ENCODE measurements around the gene PGAM1. TPM values are rescaled to one million over a fixed set of nuclear protein-coding genes. Genes with fewer than 3 reads are reported as not detected.

Gene PGAM1
- total RNA-seq, 1 experiment from 2014 or later = 412 TPM

DNA sequence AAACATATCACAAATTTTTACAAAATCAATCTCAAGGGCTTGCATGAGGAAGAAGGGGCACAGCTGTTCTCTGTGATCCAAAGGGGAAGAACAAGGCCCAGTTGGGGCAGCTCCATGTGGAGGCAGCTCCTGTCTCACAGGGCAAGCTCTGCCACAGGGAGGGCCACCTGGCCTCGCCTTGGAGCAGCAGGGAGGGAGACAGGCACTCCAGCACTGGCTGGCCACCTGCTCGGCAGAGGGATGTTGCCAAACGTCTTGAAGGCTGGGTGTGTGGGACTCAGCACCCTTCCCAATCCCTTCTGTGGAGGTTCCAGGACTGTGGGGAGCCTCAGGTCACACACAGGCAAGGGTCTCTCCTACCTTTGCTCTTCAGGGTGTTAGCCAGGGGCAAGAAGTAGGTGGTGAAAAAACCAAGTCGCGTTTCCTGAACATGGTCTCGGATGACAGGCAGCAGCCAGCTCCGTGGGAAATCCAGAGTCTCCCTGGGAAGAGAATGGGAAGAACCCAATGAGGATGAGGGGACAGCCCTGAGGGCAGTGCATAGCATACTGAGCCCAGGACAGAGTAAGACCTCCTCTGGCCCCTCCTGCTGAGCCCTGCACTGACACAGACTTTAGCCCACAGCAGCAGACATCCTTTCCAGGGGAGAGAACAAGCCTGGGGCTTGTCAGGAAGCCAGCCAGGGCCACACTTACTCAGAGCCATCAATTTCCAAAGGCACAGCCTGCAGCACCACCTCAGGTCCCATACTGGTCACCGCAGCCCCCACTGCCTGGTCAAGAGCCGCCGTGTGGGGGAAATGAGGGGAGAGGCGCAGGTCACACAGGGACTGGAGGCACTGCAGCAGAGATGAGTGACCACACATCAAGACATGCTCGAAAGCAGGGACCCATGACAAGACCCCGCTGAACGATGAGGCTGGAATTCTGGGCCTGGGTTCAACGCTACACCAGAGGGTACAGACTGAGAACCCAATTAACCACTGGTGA, 46.8 kb upstream of the PGAM1 start:
- Mint-ChIP-seq H3K27me3 (ENCODE audit: insufficient read depth, unreplicated experiment) (no peaks in the 10 kb centered on the region), H3K27ac (ENCODE audit: unreplicated experiment) (no peak overlapping the region), H3K9me3 (ENCODE audit: unreplicated experiment) (no peaks in the 10 kb centered on the region), H3K4me1 (ENCODE audit: low read depth, unreplicated experiment) (no peaks in the 10 kb centered on the region), H3K36me3 (ENCODE audit: insufficient read depth, unreplicated experiment) (peaks cover 26% of the 10 kb centered on the region), H3K4me3 (ENCODE audit: unreplicated experiment) (no peak overlapping the region)
- no peak for TF ChIP-seq CTCF (IDR thresholded peaks at IDR 0.05; ENCODE audit: insufficient read depth in 1 of 2, low read depth in 1 of 2, low read length in 1 of 2, severe bottlenecking in 1 of 2, unreplicated experiment in 1 of 2)
- BruUV-seq (replicated peaks) = no TSS peak
- DNase-seq = no peak
- Histone ChIP-seq H3K36me3 (ENCODE audit: control insufficient read depth, insufficient read depth, low read length) (no peaks in the 10 kb centered on the region), H3K27me3 (replicated peaks; ENCODE audit: control insufficient read depth, insufficient read depth, low read length) (no peaks in the 10 kb centered on the region), H3K4me3 (ENCODE audit: low read depth, low read length) (no peak overlapping the region), H3K9me3 (no peaks in the 10 kb centered on the region), H3K4me1 (no peaks in the 10 kb centered on the region)
- CTCF ChIA-PET = no interaction called here
- intact Hi-C loops (cut with micrococcal nuclease; ENCODE audit: unreplicated experiment) = no loop called here
- POLR2A ChIA-PET = no interaction called here

DNA sequence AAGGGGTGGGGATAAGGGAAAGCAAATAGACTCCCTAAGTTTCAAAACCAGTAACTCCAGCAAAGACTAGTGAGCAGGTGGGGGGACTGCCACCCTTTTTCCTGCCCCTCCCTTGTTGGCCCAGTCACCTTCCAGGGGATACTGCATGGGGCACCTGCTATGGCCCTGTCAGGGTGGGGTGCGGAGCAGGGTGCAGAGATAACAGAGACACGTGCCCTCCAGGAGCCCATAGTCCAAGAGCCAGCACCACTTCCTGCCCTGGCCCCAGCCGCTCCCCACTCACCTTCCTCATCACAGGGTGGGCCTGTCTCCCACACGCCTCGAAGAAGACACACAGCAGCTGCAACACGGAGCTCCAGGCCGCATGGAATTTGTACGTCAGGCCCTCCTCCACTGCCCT, 45.5 kb upstream of the PGAM1 start:
- H3K27ac Mint-ChIP-seq (ENCODE audit: unreplicated experiment) = no peak overlapping the region
- no peaks in the 10 kb centered on the region for H3K4me1 Mint-ChIP-seq (ENCODE audit: low read depth, unreplicated experiment)
- no peak for DNase-seq
- no peaks in the 10 kb centered on the region for H3K4me1 ChIP-seq
- no peaks in the 10 kb centered on the region for H3K9me3 ChIP-seq
- intact Hi-C loops (cut with micrococcal nuclease; ENCODE audit: unreplicated experiment) = no loop called here
- H3K36me3 Mint-ChIP-seq (ENCODE audit: insufficient read depth, unreplicated experiment) = peaks cover 33% of the 10 kb centered on the region
- H3K9me3 Mint-ChIP-seq (ENCODE audit: unreplicated experiment) = no peaks in the 10 kb centered on the region
- no TSS peak for BruUV-seq (replicated peaks)
- ChIA-PET POLR2A (no interaction called here), CTCF (no interaction called here)
- H3K4me3 Mint-ChIP-seq (ENCODE audit: unreplicated experiment) = no peak overlapping the region
- no peaks in the 10 kb centered on the region for H3K27me3 Mint-ChIP-seq (ENCODE audit: insufficient read depth, unreplicated experiment)
- H3K4me3 ChIP-seq (ENCODE audit: low read depth, low read length) = no peak overlapping the region
- H3K36me3 ChIP-seq (ENCODE audit: control insufficient read depth, insufficient read depth, low read length) = no peaks in the 10 kb centered on the region
- H3K27me3 ChIP-seq (replicated peaks; ENCODE audit: control insufficient read depth, insufficient read depth, low read length) = no peaks in the 10 kb centered on the region
- TF ChIP-seq CTCF (IDR thresholded peaks at IDR 0.05; ENCODE audit: insufficient read depth in 1 of 2, low read depth in 1 of 2, low read length in 1 of 2, severe bottlenecking in 1 of 2, unreplicated experiment in 1 of 2) = no peak

DNA sequence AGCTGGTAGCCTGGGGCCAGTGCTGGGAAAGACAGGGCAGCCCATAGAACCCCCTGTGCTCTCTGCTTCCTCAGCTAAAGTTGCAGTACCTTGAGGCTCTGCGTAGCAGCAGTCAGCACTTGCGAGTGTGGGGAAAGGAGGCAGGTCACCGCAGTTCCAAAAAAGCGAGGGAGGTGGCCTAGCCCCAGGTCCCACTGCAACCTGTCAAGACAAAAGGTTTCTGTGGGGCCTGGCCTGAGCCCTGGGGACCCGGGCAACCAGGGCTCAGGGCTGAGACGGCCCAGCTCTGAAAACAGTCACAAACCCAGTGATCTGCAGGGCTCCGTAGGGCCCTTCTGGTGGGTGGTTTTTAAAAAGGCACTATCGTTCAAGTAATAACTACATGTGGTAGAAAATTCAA, 44.4 kb upstream of the PGAM1 start:
- H3K4me3 ChIP-seq (ENCODE audit: low read depth, low read length) = no peak overlapping the region
- ChIA-PET CTCF (no interaction called here), POLR2A (no interaction called here)
- H3K4me1 ChIP-seq = no peaks in the 10 kb centered on the region
- no peak for TF ChIP-seq CTCF (IDR thresholded peaks at IDR 0.05; ENCODE audit: insufficient read depth in 1 of 2, low read depth in 1 of 2, low read length in 1 of 2, severe bottlenecking in 1 of 2, unreplicated experiment in 1 of 2)
- Mint-ChIP-seq H3K9me3 (ENCODE audit: unreplicated experiment) (no peaks in the 10 kb centered on the region), H3K4me1 (ENCODE audit: low read depth, unreplicated experiment) (no peaks in the 10 kb centered on the region), H3K27me3 (ENCODE audit: insufficient read depth, unreplicated experiment) (no peaks in the 10 kb centered on the region), H3K36me3 (ENCODE audit: insufficient read depth, unreplicated experiment) (peaks cover 36% of the 10 kb centered on the region), H3K27ac (ENCODE audit: unreplicated experiment) (no peak overlapping the region), H3K4me3 (ENCODE audit: unreplicated experiment) (no peak overlapping the region)
- no peak for DNase-seq
- H3K9me3 ChIP-seq = no peaks in the 10 kb centered on the region
- H3K36me3 ChIP-seq (ENCODE audit: control insufficient read depth, insufficient read depth, low read length) = no peaks in the 10 kb centered on the region
- intact Hi-C loops (cut with micrococcal nuclease; ENCODE audit: unreplicated experiment) = no loop called here
- no peaks in the 10 kb centered on the region for H3K27me3 ChIP-seq (replicated peaks; ENCODE audit: control insufficient read depth, insufficient read depth, low read length)
- no TSS peak for BruUV-seq (replicated peaks)
